Right ventricle myocardium superior (tissue), 1 donor: ENCODE data around the gene P2RY12. TPM values are rescaled to one million over a fixed set of nuclear protein-coding genes. Genes with fewer than 3 reads are reported as not detected.

Experiments used
- ATAC-seq: fragments of 200-7000 bp; cut with Tn5 transposase; one replicate; pipeline ENCODE4 v1.9.1; 2020; ENCODE audit warnings: mild to moderate bottlenecking; ENCODE audit not compliant: poor library complexity
- DNase-seq: peaks from one replicate; pipeline ENCODE4 v3.0.0-alpha.2; 2020
- intact Hi-C: fragments of 100-400 bp; cut with DNase I; formaldehyde crosslinking; loops from one replicate; pipeline ENCODE4 v1.11.2; 2022
- total RNA-seq: library from RNA; stranded (reverse); fragmentation: NEBNext Ultra II Directional; extraction: Animal tissue kit (Norgen Biotek cat#: 25700); gene quantifications from one replicate; pipeline ENCODE4 v1.2.1, GENCODE V29; 2021
- donor health status: DM: no; HTN: yes; CAD: no; lungs with severe emphysema.

The P2RY12 gene
- total RNA-seq, 1 donor from 2014 or later, result 0.94 TPM

DNA sequence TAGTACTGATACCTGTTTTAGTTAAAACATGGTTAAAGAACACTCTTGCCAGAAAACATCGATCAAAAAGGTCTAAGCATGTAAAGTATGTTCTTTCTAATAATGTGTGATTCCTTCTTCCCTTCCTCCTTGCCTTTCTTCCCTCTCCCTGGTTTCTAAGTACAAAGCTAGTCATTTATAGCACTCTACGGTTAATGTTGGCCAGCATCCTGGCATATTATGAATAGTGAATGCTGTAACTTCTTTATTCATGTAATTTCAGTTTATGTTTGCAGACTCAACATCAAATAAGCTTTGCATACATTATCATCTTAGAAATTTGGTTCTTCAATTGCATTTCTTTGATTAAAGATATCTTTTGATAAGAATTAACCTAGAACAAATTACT is 27.1 kb downstream of the P2RY12 start:
- intact Hi-C loops, result no loop called here
- no peak for DNase-seq
- no peak for ATAC-seq

DNA sequence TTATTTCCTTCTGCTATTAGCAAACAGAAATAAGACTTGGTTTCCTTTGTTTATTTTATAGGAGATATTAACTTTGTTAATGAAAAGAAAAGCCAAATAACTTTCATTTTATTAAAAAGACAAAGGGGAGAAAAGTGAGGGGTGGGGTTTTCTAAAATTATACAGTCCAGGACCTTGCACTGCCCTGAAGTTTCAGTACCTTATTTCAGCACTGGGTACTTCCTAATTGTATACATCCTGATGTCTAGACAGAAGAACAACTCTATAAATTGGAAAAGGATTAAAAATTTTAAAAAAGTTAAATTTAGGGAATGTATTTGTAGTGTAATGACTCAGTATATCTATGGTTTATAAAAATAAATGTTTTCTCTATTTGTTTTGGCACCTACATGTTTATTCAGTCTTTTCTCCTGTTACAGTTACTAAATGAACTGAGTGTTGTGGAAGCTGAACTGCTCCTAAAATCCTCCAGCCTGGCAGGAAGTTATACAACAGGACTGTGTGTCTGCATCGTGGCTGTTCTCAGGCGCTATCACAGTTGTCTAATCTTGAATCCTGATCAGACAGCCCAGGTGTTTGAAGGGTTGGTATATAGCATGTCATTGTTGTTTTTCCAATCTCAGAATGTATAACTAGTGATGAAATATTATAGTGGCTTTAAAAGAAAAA is 27.6 kb downstream of the P2RY12 start:
- ATAC-seq, result no peak
- intact Hi-C loops, result no loop called here
- no peak for DNase-seq

DNA sequence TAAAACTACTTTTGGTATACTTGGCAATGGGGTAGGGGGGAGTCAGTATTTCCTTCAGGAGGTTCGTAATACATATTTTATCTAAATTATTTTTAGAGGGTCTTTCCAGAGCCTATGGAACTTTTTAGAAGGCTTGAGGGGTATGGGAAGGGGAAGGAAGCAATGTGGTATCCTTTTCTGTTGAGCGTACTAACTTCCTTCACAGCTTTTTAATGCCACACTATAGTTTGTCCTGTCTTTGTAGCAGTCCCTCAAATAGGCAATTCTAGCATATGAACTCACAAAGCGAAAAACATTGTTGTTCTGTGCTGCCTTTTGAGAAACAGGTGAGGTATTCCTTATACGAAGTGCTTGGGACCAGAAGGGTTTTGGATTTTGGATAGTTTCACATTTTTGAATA is 32.9 kb downstream of the P2RY12 start:
- DNase-seq (no peak), ATAC-seq (no peak)
- intact Hi-C loops, result no loop called here

DNA sequence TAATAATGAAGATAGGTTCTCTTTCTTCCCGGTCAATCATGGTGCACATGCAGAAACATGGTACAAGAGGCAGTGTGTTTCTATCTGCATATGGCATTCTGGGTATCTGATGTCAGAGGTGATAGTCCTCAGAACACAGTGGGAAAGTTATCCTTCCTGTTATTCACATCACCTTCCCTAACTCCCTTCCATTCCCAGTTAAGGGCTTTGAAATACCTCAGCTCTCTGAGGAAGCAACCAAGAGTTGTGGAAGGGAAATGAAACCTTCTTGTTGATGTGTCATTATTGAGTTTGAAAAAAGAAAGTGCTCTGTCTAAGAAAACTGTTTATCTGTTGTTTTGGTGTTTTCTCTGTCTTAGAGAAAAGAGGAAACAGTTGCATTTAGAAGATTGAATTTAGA is 33.3 kb downstream of the P2RY12 start:
- intact Hi-C loops, result no loop called here
- ATAC-seq (no peak), DNase-seq (no peak)

DNA sequence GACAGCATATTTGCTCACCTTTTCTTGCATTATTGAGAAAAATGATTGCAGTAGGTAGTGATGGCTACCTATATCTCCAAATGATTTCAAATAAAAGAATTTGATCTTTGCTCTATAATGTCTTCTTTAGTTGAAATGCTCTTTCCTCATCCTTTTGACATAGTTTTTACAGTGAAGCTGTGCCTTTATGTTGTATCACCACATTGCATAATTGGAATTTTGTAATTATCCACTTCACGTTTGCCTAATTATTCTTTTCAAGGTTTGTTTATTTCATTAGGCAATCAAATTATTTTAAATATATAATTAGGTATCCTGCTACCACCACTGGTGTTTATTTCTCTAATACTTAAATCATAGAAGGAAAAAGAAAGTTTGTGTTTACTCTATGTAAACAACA is 33.9 kb downstream of the P2RY12 start:
- DNase-seq, result no peak
- intact Hi-C loops, result no loop called here
- no peak for ATAC-seq

DNA sequence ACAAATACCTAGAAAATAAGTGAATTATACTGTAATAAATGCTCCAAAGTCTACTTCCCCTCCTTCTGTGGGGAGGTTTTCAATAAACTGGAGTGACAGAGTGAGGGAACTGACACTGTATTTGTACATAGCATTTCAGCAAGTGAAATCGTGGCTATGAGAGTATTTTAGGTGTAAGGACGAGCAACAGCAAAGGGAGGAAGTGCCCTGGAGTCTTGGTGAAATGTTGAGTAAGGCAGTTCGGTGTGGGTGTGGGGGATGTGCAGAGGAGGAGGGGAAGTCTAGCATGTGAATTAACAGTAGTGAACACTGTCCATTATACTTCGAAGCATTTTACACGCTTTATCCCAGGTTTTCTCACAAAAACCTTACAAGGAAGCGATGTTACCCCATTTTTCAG is 37.1 kb downstream of the P2RY12 start:
- ATAC-seq (peak; percentile 68), DNase-seq (peak; percentile 44)
- intact Hi-C loops, result no loop called here

DNA sequence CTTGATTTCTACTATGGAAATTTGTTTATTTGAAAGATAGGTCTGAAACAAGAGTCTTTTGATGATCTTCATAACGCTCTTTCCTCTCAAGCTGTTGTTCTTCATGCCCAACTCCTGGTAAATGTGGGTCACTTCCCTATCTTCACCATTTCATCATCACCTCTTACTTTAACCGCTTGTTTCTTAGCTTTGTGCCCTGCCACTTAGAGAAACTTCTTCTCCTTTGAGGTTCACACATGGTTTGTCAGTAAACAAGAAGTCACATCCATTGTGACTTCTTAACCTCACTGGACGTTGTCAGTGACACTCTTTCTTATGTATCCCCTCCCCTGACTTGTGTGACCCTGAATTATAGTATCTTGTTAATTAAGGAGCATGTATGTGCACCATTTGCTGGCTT is 38.3 kb downstream of the P2RY12 start:
- DNase-seq (no peak), ATAC-seq (peak; percentile 48)
- intact Hi-C loops, result no loop called here

DNA sequence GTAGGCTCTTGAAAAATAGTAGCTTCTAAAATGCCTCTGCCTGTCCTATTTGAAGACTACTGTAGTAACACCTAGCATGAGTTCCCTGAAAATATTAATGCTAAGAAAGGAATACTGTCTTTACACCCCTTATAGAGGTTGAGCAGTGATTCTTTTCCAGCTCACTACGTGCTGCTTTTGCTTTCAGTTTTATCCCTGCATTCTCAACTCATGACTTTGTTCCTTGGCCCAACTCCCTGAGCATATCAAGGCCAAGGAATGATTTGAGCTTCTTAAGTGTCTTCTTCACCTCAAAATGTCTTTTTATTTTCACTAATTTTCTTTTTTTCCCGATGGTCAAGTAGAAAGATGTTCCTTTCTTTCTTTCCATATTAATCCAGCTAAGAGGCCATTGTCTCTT is 38.7 kb downstream of the P2RY12 start:
- intact Hi-C loops, result no loop called here
- ATAC-seq, result peak; percentile 70

DNA sequence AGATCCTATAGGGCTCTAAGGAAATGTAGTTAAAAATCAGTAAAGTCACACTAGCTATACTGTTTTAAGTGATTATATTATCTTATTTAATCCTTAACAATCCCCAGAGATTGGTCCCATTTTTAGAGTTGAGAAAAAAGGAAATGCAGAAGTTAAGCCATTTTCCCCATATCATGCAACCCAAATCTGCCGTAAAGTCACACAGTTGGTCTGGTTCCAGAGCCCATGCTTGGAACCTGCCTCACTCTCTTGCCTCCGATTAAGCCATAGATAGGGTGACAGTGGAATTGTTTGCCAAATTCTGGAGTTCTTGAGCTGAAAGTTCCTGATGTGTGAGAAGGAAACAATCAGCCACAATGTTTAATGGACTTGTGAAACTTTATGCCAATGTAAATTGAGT is 52.9 kb downstream of the P2RY12 start:
- intact Hi-C loops, result no loop called here
- no peak for DNase-seq
- no peak for ATAC-seq

More for the DNA sequence above, 38.7 kb downstream of the P2RY12 start:
- no peak for DNase-seq

DNA sequence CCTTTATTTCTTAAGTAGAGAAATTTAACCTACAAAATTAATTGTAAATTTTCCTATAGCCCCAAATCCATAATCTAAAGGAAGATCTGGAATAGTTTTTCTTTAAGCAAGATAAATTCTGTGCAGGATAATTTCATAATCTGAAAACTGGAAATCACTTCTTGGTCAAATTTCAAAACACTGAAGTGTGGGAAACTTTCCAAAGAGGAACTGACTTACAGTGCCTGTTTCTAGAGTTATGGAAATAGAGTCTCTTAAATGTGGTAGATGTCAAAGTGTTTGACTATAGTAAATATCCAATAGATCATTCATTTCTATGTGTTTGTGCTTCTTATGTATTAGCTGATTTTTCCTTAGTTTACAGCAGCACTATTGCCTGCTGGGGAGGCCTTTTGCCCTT is 53.7 kb downstream of the P2RY12 start:
- intact Hi-C loops, result no loop called here
- no peak for DNase-seq
- peak; percentile 39 for ATAC-seq

DNA sequence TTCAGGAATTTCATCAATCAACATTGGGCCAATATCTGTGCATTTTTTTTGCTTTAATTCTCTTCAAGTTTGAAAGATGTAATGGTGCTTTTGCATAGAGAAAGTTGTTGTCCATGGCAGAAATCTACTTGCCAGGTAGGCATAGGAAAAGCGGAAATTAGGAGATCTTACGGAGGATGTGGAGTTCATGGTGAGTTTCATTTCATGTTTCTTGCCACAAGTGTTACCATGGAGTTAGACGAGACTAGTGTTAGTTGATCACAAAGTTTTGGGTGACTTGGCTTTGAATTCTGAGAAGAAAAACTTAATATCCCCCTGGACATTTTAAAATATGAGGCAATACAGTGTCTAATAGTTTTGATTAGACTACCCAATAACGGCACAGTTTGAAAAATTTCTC is 54.2 kb downstream of the P2RY12 start:
- no peak for DNase-seq
- intact Hi-C loops, result no loop called here

DNA sequence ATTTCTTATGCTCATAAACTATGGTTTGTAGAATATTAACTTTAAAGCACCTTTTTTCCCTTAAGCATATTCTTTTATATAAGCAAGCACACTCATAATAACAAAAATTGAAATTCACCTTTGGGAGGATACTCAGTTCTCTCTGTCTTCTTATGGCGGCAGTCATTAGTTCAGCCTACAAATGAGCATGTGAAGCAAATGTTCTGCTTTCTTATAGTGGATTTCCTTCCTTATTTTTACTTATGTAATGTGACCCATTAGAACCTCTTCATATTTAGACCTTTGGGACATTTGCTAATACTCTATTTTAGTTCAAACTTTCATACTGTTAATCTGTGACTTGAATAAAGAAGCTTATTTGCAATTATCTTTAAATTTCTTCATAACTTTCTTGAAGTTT is 55.2 kb downstream of the P2RY12 start, which contains the start of gene P2RY13:
TSS of gene P2RY13 (minus strand) at position 187 of the 400 bp plus-strand sequence. CDS start at position 166, 21 bp downstream.
- intact Hi-C loops, result no loop called here
- no peak for DNase-seq
- no peak for ATAC-seq

More for the DNA sequence above, 54.2 kb downstream of the P2RY12 start:
- ATAC-seq, result no peak

DNA sequence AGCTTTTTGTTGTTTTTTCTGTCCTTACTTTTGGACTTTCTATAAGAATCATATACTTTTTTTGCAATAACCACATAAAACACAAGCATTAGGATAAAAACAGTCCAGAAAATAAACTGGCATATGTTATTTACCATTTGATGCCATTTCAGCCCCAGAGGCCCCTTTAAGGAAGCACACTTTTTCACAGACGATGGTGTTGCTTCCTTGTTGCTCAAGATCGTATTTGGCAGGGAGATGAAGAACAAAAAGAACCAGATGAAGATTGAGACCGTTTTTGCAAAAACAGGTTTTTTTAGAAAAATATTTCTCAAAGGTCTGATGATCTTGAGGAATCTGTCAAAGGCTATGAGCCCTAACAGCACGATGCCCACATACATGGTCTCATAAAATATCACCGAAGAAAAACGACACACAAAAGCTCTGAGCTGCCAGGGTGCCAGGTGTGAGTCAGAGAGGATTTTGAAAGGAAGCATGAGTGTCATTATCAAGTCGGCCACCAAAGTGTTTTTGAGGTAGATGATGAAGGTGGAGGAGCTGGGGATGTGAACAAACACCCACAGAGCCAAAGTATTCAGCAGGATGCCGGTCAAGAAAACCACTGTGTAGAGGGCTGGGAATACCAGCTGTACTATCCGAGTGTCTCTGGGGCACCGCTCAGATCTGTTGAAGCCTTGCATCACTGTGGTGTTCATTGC is 56.1 kb downstream of the P2RY12 start:
- intact Hi-C loops, result no loop called here
- DNase-seq, result no peak
- ATAC-seq, result peak; percentile 64

DNA sequence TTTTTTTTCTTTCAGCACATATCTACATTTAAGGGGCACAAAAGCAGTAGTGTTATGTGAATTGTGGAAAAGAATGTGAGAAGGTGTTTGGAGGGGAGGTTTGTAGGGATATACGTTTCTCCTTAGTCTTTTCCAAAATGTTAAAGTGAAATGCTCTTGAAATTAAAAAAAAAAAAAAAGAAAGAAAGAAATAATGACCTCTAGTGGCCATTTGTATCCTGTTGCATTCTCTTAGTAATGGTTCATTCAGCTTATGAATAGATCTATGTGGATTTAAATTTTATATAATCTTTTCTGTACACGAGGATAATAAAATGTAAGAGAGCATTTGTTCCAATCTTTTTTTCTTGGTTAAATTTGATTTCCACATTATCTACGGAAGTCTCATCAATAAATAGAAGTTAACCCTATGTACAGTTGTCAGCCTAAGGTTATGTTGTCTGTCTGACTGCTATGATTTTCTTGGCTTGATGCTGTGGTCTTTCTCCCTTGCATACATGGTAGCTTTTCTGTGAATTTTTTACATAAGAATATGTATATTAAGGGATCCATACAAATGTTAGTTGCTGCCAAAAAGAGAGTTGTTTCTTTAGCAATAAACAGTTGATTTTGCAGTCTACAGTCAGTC is 56.9 kb downstream of the P2RY12 start:
- intact Hi-C loops, result no loop called here
- peak; percentile 46 for ATAC-seq
- DNase-seq, result no peak

DNA sequence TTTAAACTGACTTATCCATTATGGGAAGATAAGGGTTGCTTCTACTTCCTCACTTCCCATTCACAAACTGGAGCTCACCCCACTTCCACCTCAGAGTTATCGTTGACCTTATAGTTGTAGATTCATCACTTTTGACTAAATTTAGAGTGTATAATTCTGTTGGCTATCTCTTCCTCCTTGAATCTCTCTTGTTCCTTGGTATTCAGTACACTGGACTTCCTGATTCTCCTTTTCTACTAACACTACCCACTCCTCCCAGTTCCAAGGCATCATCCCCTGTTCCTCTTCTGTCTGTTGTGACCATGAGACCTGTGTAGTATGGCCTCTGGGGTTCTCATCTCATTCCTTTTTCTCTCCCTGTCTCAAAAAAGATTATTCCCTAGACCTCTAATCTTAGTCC is 62.0 kb downstream of the P2RY12 start:
- DNase-seq, result no peak
- ATAC-seq, result peak; percentile 43
- intact Hi-C loops, result no loop called here

DNA sequence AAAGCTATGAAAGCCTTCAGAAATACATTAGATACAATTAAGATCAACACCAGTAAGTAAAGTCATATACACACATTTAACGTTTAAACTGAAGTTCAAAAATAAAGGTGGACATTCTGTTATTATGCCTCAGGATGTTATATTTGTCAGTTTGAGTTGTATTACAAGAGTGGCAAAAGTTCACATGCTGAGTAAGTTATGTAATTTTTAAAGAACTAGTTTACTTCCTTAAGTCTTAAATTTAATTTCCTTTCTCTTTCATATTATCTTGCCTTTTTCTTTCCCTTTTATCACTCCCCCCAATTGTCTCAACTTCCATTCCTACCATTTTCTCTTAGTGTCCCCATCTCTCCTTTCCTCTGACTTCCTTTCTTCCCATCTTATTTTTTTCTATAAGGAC is 63.0 kb downstream of the P2RY12 start:
- DNase-seq (no peak), ATAC-seq (no peak)
- intact Hi-C loops, result no loop called here

DNA sequence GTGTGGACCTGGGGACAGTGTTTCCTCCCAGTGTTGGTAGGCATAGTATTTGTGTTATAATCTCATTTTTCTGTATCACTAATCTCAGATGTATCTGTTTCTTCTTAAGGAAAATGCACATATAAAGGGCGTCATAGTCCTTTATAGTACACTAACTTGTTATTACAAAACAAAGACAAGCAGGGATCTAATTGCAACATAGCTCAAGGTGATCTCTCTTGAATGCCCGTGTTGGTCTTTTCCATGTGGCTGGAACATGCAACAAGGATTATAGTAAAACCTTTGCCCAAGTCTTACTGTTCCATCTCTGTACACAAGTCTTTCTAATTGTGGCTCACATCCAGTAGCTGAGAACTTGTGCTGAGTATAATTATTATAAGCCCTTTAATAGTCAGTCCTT is 64.4 kb downstream of the P2RY12 start:
- no peak for ATAC-seq
- intact Hi-C loops, result no loop called here
- no peak for DNase-seq

DNA sequence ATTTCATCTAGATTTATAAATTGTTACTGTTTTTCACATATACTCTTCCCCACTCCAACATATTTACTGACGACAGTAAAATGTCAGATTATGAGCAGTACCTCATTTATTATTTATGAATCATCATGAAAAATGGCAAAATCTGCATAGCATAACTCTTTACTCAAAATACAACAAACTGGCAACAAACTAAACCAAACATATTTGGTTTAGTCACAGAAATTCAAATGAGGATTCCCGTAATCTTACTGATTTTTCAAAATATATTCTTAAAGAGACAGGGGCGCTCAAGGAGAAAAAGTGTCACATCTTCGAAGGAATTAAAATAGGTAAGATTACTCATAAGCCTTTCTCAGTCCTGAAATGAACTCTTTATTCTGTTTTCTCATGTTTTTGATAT is 64.9 kb downstream of the P2RY12 start:
- no peak for ATAC-seq
- intact Hi-C loops, result no loop called here
- no peak for DNase-seq

DNA sequence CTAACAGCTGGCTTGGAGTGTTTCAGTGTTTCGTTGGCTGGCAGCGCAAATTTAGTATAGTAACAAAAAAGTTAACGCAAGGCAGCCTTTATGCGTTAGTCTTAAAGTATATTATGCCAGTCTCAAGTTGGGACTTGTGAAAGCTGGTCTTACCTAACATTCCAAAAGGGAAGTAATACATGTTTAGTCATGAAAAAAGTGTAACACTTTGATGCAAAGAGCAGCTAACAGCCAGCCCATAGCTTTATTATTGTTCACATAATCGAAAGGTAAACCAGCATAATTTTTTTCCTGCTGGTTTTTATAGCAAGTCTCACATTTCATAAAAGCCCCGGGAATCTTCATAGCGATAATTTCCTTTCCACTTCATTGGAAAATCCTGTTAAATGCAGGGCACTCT is 65.6 kb downstream of the P2RY12 start:
- DNase-seq (no peak), ATAC-seq (no peak)
- intact Hi-C loops, result no loop called here

DNA sequence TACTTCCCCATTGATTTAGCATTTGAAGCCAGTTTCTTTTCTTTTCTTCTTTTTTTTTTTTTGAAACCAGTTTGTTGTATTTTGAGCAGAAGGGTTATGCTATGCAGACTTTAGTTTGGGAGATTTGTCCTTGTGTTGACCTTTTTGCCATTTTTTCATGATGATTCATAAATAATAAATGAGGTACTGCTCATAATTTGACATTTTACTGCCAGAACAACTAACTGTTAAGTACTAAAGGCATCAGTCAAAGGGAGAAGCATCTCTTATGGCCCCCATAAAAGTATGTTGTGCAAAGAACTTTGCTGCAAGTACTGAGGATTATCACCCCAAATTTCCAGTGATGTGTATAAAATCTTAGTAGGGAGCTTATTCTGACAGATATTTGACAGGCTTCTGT is 66.2 kb downstream of the P2RY12 start:
- DNase-seq (no peak), ATAC-seq (no peak)
- intact Hi-C loops, result no loop called here
